ENCODE measurements around the gene PHETA2.
"Not testable (repeated sequence)": the region's sequence is repeated elsewhere in the genome, so short reads cannot be mapped to it uniquely, and the experiment has no call there.

Gene PHETA2

DNA sequence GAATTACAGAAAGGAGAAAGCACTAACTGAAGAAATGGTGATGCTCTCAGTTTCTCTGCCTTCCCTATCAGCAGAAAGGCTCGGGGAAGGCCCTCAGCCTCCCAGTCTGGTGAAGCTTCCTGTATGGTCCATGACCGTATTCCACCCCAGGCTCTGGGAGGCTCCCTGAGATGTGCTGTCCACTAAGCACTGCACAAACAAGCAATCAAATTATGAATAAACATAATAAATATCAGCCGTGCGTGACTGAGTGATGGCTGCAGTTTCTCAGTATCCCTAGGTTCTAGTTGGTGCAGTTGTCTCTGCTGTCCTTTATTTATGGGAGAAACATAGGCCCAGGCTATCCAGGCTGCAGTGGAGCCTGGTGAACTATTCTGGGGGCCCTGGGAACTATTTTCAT, 9.1 kb downstream of the PHETA2 start:
- Histone ChIP-seq H3K9ac (ENCODE audit: low read depth, low read length) (no peak overlapping the region), H3K36me3 (ENCODE audit: insufficient read depth, low read length) (peaks cover 48% of the 10 kb centered on the region), H3K27me3 (ENCODE audit: control insufficient read depth, insufficient read depth, low read length) (no peaks in the 10 kb centered on the region), H3K4me1 (ENCODE audit: control insufficient read depth, insufficient read depth, low read length) (peaks cover 18% of the 10 kb centered on the region), H3K9me3 (replicated peaks; ENCODE audit: low read length) (no peaks in the 10 kb centered on the region), H3K4me2 (ENCODE audit: low read length) (no peak overlapping the region), H3K4me3 (ENCODE audit: low read length) (no peak overlapping the region)

DNA sequence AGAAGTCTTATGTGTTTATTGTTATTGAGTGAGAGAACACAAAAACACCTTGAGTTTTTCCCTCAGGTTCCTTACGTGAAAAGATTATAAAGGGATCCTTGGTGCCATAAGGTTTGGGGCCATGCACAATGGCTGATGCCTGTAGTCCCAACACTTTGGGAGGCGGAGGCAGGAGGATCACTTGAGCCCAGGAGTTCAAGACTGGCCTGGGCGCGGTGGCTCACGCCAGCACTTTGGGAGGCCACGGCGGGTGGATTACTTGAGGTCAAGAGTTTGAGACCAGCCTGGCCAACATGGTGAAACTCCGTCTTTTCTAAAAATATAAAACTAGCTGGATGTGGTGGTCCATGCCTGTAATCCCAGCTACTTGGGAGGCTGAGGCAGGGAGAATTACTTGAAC, 10.8 kb downstream of the PHETA2 start:
- Histone ChIP-seq H3K27me3 (ENCODE audit: control insufficient read depth, insufficient read depth, low read length) (no peaks in the 10 kb centered on the region), H3K4me1 (ENCODE audit: control insufficient read depth, insufficient read depth, low read length) (peaks cover 6% of the 10 kb centered on the region), H3K4me3 (ENCODE audit: low read length) (no peak overlapping the region), H3K4me2 (ENCODE audit: low read length) (no peak overlapping the region), H3K9me3 (replicated peaks; ENCODE audit: low read length) (peaks cover 6% of the 10 kb centered on the region), H3K36me3 (ENCODE audit: insufficient read depth, low read length) (peaks cover 43% of the 10 kb centered on the region), H3K9ac (ENCODE audit: low read depth, low read length) (no peak overlapping the region)

DNA sequence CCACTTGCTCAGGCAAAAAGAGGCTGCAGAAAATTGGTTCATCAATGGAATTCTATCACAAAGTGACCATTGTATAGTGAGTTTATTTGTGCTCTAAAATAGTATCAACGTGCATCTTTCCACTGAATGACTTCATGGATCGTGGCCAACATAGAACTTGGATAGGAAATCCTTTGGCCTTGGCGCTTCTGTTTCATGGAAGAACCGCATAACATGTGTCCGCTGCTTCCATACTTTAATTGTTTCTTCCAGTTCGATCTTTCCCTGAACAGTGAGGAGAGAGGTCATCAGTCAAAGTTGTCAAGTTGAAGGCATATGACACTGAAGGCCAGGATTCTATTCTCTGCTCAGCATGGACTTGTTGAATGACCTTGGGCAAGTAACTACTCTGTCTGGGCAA, 12.0 kb downstream of the PHETA2 start:
- H3K27me3 ChIP-seq (ENCODE audit: control insufficient read depth, insufficient read depth, low read length): no peaks in the 10 kb centered on the region
- no peak overlapping the region for H3K4me2 ChIP-seq (ENCODE audit: low read length)
- no peak overlapping the region for H3K9ac ChIP-seq (ENCODE audit: low read depth, low read length)
- H3K36me3 ChIP-seq (ENCODE audit: insufficient read depth, low read length): peaks cover 43% of the 10 kb centered on the region
- no peak overlapping the region for H3K4me3 ChIP-seq (ENCODE audit: low read length)
- peaks cover 6% of the 10 kb centered on the region for H3K9me3 ChIP-seq (replicated peaks; ENCODE audit: low read length)
- no peaks in the 10 kb centered on the region for H3K4me1 ChIP-seq (ENCODE audit: control insufficient read depth, insufficient read depth, low read length)

DNA sequence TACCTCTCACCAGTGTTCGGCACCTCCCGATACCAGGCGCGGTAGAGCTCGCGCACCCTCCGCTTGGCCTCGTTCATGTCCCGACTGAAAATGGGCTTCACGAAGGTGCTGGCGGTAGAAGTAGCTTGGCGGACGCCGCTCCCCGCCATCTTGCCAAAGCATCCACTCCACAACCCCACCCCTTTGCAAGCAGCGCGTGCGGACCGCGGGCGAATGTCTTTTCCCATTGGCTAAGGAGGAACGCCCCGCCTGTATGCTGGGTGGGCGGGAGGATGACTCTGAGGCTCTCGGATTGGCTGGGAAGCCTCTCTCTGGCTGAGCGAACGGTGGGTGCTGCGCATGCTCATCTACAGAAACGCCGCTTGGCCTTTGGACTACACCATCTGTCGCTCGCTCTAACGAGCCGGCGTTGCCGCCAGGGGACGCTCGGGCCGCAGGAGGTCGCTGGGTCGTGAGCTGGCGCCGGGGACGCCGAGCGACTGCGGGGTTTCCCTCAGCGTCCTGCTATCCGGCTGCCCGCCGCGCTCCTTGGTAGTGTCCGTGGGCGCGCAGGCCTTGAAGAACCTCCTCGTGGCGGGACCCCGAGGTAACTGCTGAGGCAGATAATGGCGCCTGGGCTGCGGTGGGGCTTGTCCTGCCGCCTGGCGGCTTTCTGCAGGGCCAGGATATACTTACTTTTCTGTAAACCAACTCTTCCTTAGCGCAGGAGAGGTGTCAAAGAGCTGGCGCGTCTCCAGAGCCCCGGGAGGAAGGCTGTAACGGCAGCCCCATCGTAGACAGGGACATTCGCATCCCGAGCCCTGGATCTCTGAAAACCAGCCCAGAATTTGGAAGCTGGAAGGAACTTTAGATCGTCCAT, 16.8 kb downstream of the PHETA2 start, which contains the start of gene NDUFA6:
Gene NDUFA6, minus strand, starts transcription at position 177 of the 859 bp plus-strand sequence. Its CDS starts 28 bp downstream, at position 149.
- H3K27me3 ChIP-seq (ENCODE audit: control insufficient read depth, insufficient read depth, low read length): no peaks in the 10 kb centered on the region
- peaks cover 6% of the 10 kb centered on the region for H3K9me3 ChIP-seq (replicated peaks; ENCODE audit: low read length)
- H3K4me3 ChIP-seq (ENCODE audit: low read length): peak within 1 kb of the TSS; percentile 85
- H3K9ac ChIP-seq (ENCODE audit: low read depth, low read length): peak within 1 kb of the TSS; percentile 96
- H3K36me3 ChIP-seq (ENCODE audit: insufficient read depth, low read length): peaks cover 14% of the 10 kb centered on the region
- H3K4me1 ChIP-seq (ENCODE audit: control insufficient read depth, insufficient read depth, low read length): peaks cover 5% of the 10 kb centered on the region
- peak within 1 kb of the TSS; percentile 86 for H3K4me2 ChIP-seq (ENCODE audit: low read length)

DNA sequence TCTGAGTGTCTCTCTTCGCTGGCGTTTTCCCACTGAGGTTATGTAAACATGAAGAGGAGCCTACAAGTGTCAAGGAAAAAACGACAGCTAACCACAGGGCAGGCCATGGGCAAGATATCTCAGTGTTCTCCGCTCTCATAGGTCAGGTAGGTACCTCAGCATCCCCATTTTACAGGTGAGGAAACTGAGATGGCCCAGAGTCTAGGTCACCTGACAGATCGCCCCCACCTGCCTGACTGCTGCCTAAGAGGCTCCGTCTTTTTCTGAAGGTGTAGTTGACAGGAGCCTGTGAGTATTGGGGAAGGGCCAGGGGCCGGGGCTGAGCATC, 17.4 kb downstream of the PHETA2 start:
- Histone ChIP-seq H3K9ac (ENCODE audit: low read depth, low read length) (peak overlapping the region; percentile 96), H3K9me3 (replicated peaks; ENCODE audit: low read length) (peaks cover 6% of the 10 kb centered on the region), H3K4me1 (ENCODE audit: control insufficient read depth, insufficient read depth, low read length) (peaks cover 5% of the 10 kb centered on the region), H3K36me3 (ENCODE audit: insufficient read depth, low read length) (peaks cover 8% of the 10 kb centered on the region), H3K4me2 (ENCODE audit: low read length) (peak overlapping the region; percentile 85), H3K27me3 (ENCODE audit: control insufficient read depth, insufficient read depth, low read length) (no peaks in the 10 kb centered on the region), H3K4me3 (ENCODE audit: low read length) (peak overlapping the region; percentile 78)

DNA sequence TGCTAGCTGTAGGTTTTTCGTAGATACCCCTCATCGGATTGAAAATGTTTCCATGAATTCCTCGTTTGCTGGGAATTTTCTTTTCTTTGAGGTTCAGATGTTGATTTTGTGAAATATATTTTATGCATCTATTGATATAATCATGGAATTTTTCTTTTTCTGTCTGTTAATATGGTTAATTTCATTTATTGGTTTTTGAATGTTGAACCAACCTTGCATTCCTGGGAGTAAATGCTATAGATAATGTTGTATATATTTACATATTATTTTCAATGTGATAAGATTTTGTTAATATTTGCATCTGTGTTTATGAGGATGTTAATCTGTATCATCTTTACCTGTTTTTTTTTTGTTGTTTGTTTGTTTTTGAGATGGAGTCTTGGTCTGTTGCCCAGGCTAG, 27.2 kb downstream of the PHETA2 start:
- H3K4me1 ChIP-seq (ENCODE audit: control insufficient read depth, insufficient read depth, low read length): no peaks in the 10 kb centered on the region
- no peak overlapping the region for H3K9ac ChIP-seq (ENCODE audit: low read depth, low read length)
- H3K36me3 ChIP-seq (ENCODE audit: insufficient read depth, low read length): no peaks in the 10 kb centered on the region
- no peak overlapping the region for H3K4me3 ChIP-seq (ENCODE audit: low read length)
- peaks cover 2% of the 10 kb centered on the region for H3K9me3 ChIP-seq (replicated peaks; ENCODE audit: low read length)
- H3K27me3 ChIP-seq (ENCODE audit: control insufficient read depth, insufficient read depth, low read length): no peaks in the 10 kb centered on the region
- no peak overlapping the region for H3K4me2 ChIP-seq (ENCODE audit: low read length)

DNA sequence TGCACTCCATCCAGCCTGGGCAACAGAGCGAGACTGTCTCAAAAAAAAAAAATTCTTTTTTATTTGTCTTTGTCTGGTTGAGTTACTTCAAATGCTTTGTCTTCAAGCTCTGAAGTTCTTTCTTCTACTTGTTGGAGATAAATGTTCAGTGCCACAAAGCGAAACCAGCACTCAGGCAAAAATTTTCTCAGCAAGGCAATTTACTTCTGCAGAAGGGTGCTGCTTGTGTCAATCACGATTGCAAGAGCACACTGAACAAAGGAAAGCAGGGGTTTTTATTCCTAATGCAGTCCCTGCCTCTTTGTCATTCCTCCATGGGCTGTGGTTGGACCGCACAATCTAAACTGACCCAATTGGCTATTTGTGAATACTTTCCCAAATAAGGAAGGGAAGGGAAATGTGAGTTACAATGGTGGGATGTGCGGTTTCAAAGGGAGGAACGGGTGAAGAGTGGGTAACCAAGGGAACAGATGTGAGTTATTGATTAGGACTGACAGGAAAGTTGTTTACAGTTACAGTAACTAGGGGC, 30.3 kb downstream of the PHETA2 start:
- H3K4me3 ChIP-seq (ENCODE audit: low read length); H3K36me3 ChIP-seq (ENCODE audit: insufficient read depth, low read length); H3K9ac ChIP-seq (ENCODE audit: low read depth, low read length); H3K4me2 ChIP-seq (ENCODE audit: low read length); H3K4me1 ChIP-seq (ENCODE audit: control insufficient read depth, insufficient read depth, low read length); H3K27me3 ChIP-seq (ENCODE audit: control insufficient read depth, insufficient read depth, low read length); H3K9me3 ChIP-seq (replicated peaks; ENCODE audit: low read length): not testable (repeated sequence)

DNA sequence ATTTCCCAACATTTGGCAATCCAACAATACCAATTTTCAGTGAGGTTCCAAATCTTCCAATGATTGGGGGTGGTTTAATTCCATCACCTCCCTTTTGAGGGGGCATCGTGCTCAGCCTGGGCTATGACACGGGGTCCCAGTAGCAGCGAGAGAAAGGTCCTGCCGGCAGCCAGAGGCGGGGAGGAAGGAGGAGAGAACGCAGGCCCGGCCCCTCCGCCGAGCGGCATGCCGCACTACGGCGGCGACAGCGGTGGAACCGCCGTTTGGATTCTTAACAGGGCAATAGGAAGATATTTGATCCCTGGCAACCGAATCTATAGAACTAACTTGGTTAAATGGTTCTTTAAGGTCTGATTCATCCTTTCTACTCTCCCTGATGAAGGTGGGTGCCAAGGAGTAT, 34.8 kb downstream of the PHETA2 start:
- H3K9me3 ChIP-seq (replicated peaks; ENCODE audit: low read length): no peaks in the 10 kb centered on the region
- H3K4me3 ChIP-seq (ENCODE audit: low read length): no peak overlapping the region
- no peak overlapping the region for H3K9ac ChIP-seq (ENCODE audit: low read depth, low read length)
- H3K4me1 ChIP-seq (ENCODE audit: control insufficient read depth, insufficient read depth, low read length): no peaks in the 10 kb centered on the region
- no peaks in the 10 kb centered on the region for H3K27me3 ChIP-seq (ENCODE audit: control insufficient read depth, insufficient read depth, low read length)
- H3K4me2 ChIP-seq (ENCODE audit: low read length): no peak overlapping the region
- no peaks in the 10 kb centered on the region for H3K36me3 ChIP-seq (ENCODE audit: insufficient read depth, low read length)

DNA sequence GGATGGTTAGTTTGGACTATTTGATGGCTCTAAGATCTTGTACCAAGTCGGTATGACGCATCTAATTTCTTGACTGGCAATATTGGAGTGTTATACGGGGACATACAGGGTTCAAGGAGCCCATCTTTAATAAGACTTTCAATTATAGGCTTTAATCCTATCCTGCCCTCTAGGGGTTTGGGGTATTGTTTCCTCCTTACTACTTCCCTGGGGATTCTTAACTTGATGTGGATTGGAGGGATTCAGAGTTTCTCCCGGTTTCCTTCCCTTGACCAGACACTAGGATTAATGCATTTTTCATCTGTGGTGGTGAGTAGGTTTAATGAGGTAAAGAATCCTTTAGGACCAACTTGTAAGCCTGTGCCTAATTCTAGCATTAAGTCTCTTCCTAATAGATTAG, 37.8 kb downstream of the PHETA2 start:
- no peaks in the 10 kb centered on the region for H3K27me3 ChIP-seq (ENCODE audit: control insufficient read depth, insufficient read depth, low read length)

DNA sequence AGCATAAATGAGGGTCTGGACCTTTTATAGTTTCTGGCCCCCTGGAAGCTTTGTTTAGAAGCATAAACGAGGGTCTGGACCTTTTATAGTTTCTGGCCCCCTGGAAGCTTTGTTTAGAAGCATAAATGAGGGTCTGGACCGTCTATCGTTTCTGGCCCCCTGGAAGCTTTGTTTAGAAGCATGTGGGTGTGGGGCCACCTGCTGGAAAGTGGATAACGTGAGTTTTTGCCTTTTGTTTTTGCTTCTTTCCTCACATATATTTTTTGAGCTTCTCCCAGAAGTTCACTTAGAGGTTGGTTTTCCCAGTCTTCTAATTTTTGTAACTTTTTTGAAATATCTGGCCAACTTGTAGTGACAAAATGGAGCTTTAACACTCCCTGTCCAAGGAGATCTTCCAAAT, 38.7 kb downstream of the PHETA2 start:
- not testable (repeated sequence) for H3K36me3 ChIP-seq (ENCODE audit: insufficient read depth, low read length); H3K4me2 ChIP-seq (ENCODE audit: low read length); H3K4me1 ChIP-seq (ENCODE audit: control insufficient read depth, insufficient read depth, low read length); H3K4me3 ChIP-seq (ENCODE audit: low read length); H3K27me3 ChIP-seq (ENCODE audit: control insufficient read depth, insufficient read depth, low read length); H3K9ac ChIP-seq (ENCODE audit: low read depth, low read length); H3K9me3 ChIP-seq (replicated peaks; ENCODE audit: low read length)

More for the DNA sequence above, 37.8 kb downstream of the PHETA2 start:
- Histone ChIP-seq H3K36me3 (ENCODE audit: insufficient read depth, low read length) (no peaks in the 10 kb centered on the region), H3K4me2 (ENCODE audit: low read length) (no peak overlapping the region), H3K9ac (ENCODE audit: low read depth, low read length) (no peak overlapping the region), H3K9me3 (replicated peaks; ENCODE audit: low read length) (peaks cover 9% of the 10 kb centered on the region), H3K4me1 (ENCODE audit: control insufficient read depth, insufficient read depth, low read length) (no peaks in the 10 kb centered on the region), H3K4me3 (ENCODE audit: low read length) (no peak overlapping the region)

DNA sequence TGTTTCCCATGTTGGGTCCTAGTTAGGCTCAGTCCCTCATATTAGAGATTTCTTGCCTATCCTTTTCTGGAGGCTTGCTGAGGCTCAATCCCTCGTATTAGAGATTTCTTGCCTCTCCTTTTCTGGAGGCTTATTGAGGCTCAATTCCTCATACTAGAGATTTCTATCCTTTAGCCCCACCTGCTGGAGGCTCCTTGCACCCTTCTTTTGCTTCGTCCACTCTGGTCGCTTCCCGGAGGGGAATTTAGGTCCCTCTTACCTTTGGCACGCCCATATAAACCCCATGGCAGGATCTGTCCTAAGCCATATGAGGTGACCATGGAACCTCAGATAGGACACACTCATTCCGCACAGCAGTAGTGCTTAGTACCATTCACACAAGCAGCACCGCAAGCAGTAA, 40.7 kb downstream of the PHETA2 start:
- H3K9me3 ChIP-seq (replicated peaks; ENCODE audit: low read length): peaks cover 9% of the 10 kb centered on the region
- no peaks in the 10 kb centered on the region for H3K36me3 ChIP-seq (ENCODE audit: insufficient read depth, low read length)
- no peaks in the 10 kb centered on the region for H3K4me1 ChIP-seq (ENCODE audit: control insufficient read depth, insufficient read depth, low read length)
- H3K4me3 ChIP-seq (ENCODE audit: low read length): no peak overlapping the region
- H3K9ac ChIP-seq (ENCODE audit: low read depth, low read length): no peak overlapping the region
- H3K4me2 ChIP-seq (ENCODE audit: low read length): no peak overlapping the region
- H3K27me3 ChIP-seq (ENCODE audit: control insufficient read depth, insufficient read depth, low read length): no peaks in the 10 kb centered on the region

DNA sequence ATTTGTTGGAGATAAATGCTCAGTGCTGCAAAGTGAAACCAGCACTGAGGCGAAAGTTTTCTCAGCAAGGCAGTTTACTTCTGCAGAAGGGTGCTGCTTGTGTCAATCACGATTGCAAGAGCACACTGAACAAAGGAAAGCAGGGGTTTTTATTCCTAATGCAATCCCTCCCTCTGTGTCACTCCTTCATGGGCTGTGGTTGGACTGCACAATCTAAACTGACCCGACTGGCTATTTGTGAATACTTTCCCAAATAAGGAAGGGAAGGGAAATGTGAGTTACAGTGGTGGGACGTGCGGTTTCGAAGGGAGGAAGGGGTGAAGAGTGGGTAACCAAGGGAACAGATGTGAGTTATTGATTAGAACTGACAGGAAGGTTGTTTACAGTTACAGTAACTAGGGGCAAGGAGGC, 41.4 kb downstream of the PHETA2 start:
- H3K9ac ChIP-seq (ENCODE audit: low read depth, low read length); H3K4me1 ChIP-seq (ENCODE audit: control insufficient read depth, insufficient read depth, low read length); H3K36me3 ChIP-seq (ENCODE audit: insufficient read depth, low read length); H3K4me3 ChIP-seq (ENCODE audit: low read length); H3K9me3 ChIP-seq (replicated peaks; ENCODE audit: low read length); H3K4me2 ChIP-seq (ENCODE audit: low read length); H3K27me3 ChIP-seq (ENCODE audit: control insufficient read depth, insufficient read depth, low read length): not testable (repeated sequence)

Measured in skeletal muscle satellite cell (primary cell).